Glutamatergic neuron (in vitro differentiated cells): ENCODE measurements around the gene MYO1C. TPM values are rescaled to one million over a fixed set of nuclear protein-coding genes. Genes with fewer than 3 reads are reported as not detected.
A peak's percentile ranks its signal among the peaks of the same experiment; 100 is the strongest.

Experiments
- DNase-seq: peaks from one replicate; pipeline ENCODE4 v3.0.0; 2022
- H3K27ac Mint-ChIP-seq: one replicate; pipeline ENCODE4 v1.8.0; 2020; ENCODE audit warnings: mild to moderate bottlenecking, mixed read lengths, inconsistent platforms; ENCODE audit not compliant: unreplicated experiment
- H3K27me3 Mint-ChIP-seq: one replicate; pipeline ENCODE4 v1.8.0; 2020; ENCODE audit warnings: mild to moderate bottlenecking, moderate library complexity, mixed read lengths, inconsistent platforms; ENCODE audit not compliant: unreplicated experiment
- H3K36me3 Mint-ChIP-seq: one replicate; pipeline ENCODE4 v1.8.0; 2020; ENCODE audit warnings: mild to moderate bottlenecking, mixed read lengths, inconsistent platforms; ENCODE audit not compliant: unreplicated experiment
- H3K4me1 Mint-ChIP-seq: one replicate; pipeline ENCODE4 v1.8.0; 2020; ENCODE audit warnings: mild to moderate bottlenecking, low read depth, mixed read lengths, inconsistent platforms; ENCODE audit not compliant: unreplicated experiment
- H3K4me3 Mint-ChIP-seq: one replicate; pipeline ENCODE4 v1.8.0; 2020; ENCODE audit warnings: mild to moderate bottlenecking, mixed read lengths, inconsistent platforms; ENCODE audit not compliant: unreplicated experiment
- H3K9me3 Mint-ChIP-seq: one replicate; pipeline ENCODE4 v1.8.0; 2020; ENCODE audit warnings: mild to moderate bottlenecking, moderate library complexity, mixed read lengths, inconsistent platforms; ENCODE audit not compliant: unreplicated experiment
- CTCF ChIP-seq: fragments of 200-600 bp; sonication (generic); IDR thresholded peaks from one replicate; pipeline ENCODE4 v1.5.0; 2021; ENCODE audit not compliant: partially characterized antibody, unreplicated experiment
- long read RNA-seq: library from polyadenylated mRNA; unstranded; transcript quantifications from one replicate; pipeline ENCODE4 v2.0.0, GENCODE V29; 2020; ENCODE audit not compliant: unreplicated experiment
- total RNA-seq: library from RNA; stranded (reverse); fragmentation: NEBNext Ultra II Directional; extraction: Animal tissue kit (Norgen Biotek cat#: 25700); gene quantifications from one replicate; pipeline ENCODE4 v1.2.1, GENCODE V29; 2021; ENCODE audit not compliant: unreplicated experiment

MYO1C gene
- 58.5 TPM for total RNA-seq
- long read RNA-seq, partial matches to known transcripts: 0 of 4 reads
- long read RNA-seq, other reads (novel, unspliced or antisense): 4 of 4 reads

GRCh38 chr17:1492249-1493206, at the start of gene MYO1C:
MYO1C (minus strand) TSS chr17:1492686; CDS start chr17:1492487, 199 bp downstream.
- no peak for TF ChIP-seq CTCF
- no peak for DNase-seq
- Mint-ChIP-seq H3K27me3 (peaks cover 10% of the 10 kb centered on the region), H3K27ac (no peak within 1 kb of the TSS), H3K4me3 (peak within 1 kb of the TSS; percentile 81), H3K9me3 (peaks cover 2% of the 10 kb centered on the region), H3K4me1 (peaks cover 10% of the 10 kb centered on the region), H3K36me3 (no peaks in the 10 kb centered on the region)

GRCh38 chr17:1541367-1541904, 49.0 kb upstream of the MYO1C start:
- TF ChIP-seq CTCF: no peak
- Mint-ChIP-seq H3K4me1 (no peaks in the 10 kb centered on the region), H3K4me3 (no peak overlapping the region), H3K27me3 (no peaks in the 10 kb centered on the region), H3K9me3 (no peaks in the 10 kb centered on the region), H3K27ac (no peak overlapping the region), H3K36me3 (no peaks in the 10 kb centered on the region)
- DNase-seq: no peak

GRCh38 chr17:1539811-1540210, 47.3 kb upstream of the MYO1C start:
- H3K4me1 Mint-ChIP-seq: no peaks in the 10 kb centered on the region
- no peak overlapping the region for H3K4me3 Mint-ChIP-seq
- H3K9me3 Mint-ChIP-seq: no peaks in the 10 kb centered on the region
- no peak for DNase-seq
- no peak overlapping the region for H3K27ac Mint-ChIP-seq
- TF ChIP-seq CTCF: no peak
- H3K27me3 Mint-ChIP-seq: no peaks in the 10 kb centered on the region
- no peaks in the 10 kb centered on the region for H3K36me3 Mint-ChIP-seq

- no peak for TF ChIP-seq CTCF
- Mint-ChIP-seq H3K27ac (no peak overlapping the region), H3K4me1 (no peaks in the 10 kb centered on the region), H3K27me3 (no peaks in the 10 kb centered on the region), H3K36me3 (peaks cover 4% of the 10 kb centered on the region), H3K9me3 (no peaks in the 10 kb centered on the region), H3K4me3 (no peak overlapping the region)
- DNase-seq: no peak
Observed at GRCh38 chr17:1535737-1536136, 43.3 kb upstream of the MYO1C start.
